Dermis blood vessel endothelial cell (primary cell): ENCODE results near the gene SDCBP2. TPM values are rescaled to one million over a fixed set of nuclear protein-coding genes. Genes with fewer than 3 reads are reported as not detected.

Experiments
- DNase-seq: peaks from one replicate; pipeline ENCODE4 v3.0.0; 2010
- total RNA-seq: library from RNA; depleted of rRNA; stranded (reverse); fragments of >200 nt; gene quantifications from 2 replicates; pipeline ENCODE4 v1.2.3, GENCODE V29; 2014

Gene SDCBP2
- 4.6 and 6.0 TPM in 2 replicates for total RNA-seq

GRCh38 chr20:1328680-1329330, at the start of gene SDCBP2:
TSS of gene SDCBP2 (minus strand) at chr20:1329139. CDS start at chr20:1320416, 8,723 bp downstream.
- DNase-seq: no peak

GRCh38 chr20:1378735-1379125, 49.8 kb upstream of the SDCBP2 start:
- no peak for DNase-seq

- peak; percentile 65 for DNase-seq
Measured at GRCh38 chr20:1377984-1378734, 49.2 kb upstream of the SDCBP2 start.

- no peak for DNase-seq
Measured at GRCh38 chr20:1377341-1377871, 48.5 kb upstream of the SDCBP2 start.

DNA sequence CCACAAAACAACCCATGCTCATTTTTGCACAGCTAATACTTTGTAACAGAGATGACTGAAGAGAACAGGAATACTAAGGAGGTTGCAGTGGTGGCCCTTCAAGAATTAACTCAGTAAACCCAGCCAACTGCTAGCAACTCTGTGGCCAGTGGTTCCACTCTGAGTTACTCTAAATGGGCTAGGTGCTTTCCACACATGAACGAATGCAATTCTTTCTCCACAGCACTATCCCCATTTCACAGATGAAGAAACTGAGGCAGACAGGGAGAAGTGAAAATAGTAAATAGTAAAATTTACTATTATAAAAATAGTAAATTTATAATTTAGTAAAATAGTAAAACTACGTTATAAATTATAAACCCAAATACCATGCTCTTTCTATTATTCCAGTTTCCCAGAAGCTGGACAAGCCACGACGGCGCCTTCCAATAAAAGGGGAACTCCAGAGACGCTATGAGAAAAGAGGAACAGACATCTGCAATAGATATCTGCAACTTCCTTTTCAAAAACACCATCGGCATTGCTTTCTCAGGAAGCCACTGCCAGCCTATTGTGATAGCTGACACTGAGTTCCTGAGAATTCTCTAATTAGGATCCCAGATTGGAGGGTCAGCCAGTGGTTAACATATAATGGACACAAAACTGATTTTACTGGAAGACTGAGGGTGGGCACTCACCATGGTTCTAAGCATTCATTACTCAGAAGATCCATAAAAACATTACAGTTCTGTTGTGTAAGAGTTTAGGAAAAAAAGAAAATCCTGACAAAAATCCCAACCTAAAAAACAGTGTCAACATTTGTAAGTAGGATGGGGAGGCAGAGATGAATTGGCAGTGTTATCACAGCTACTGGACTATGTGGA, 47.7 kb upstream of the SDCBP2 start:
- peak; percentile 71 for DNase-seq

- no peak for DNase-seq
Measured at GRCh38 chr20:1376007-1376406, 47.1 kb upstream of the SDCBP2 start.

GRCh38 chr20:1375515-1375914, 46.6 kb upstream of the SDCBP2 start:
- DNase-seq: peak; percentile 62

DNA sequence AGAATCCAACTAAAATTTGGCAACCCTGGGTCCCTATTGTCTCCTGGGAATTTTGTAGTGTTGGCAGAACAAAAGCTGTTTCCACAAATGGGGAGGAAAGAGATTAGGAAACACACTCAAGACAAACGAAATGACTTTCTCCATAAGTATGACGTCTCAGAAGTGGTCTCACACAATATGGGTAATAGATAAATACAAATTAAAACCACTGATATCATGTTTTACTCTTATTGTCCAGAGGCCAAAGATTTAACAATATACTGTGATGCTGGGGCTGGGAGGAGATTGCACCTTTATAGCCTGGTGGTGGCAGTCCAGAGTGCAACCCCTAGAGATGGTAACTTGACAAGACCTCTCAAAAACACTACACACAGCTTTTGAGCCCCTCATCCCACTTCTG, 45.3 kb upstream of the SDCBP2 start:
- peak; percentile 73 for DNase-seq

- peak; percentile 64 for DNase-seq
Measured at GRCh38 chr20:1373614-1374013, 44.7 kb upstream of the SDCBP2 start.

DNA sequence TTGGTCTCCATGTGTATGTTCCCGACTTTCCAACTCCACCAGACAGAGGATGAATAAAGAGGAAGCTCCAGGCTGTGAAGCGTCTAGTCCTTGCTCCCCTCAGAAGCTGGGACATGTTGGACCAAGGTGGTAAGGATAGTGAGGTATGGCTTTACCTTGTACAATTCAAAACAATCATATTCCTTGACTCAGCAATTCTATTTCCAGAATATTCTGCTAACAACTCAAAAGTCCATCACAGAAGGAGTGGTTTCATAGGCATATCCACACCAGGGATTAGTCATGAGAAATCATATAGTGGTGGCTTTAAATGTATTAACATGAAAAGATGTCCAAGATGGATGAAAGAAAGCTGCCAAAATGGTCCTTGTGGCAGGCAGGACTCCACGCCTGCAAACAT, 44.1 kb upstream of the SDCBP2 start:
- DNase-seq: no peak

DNA sequence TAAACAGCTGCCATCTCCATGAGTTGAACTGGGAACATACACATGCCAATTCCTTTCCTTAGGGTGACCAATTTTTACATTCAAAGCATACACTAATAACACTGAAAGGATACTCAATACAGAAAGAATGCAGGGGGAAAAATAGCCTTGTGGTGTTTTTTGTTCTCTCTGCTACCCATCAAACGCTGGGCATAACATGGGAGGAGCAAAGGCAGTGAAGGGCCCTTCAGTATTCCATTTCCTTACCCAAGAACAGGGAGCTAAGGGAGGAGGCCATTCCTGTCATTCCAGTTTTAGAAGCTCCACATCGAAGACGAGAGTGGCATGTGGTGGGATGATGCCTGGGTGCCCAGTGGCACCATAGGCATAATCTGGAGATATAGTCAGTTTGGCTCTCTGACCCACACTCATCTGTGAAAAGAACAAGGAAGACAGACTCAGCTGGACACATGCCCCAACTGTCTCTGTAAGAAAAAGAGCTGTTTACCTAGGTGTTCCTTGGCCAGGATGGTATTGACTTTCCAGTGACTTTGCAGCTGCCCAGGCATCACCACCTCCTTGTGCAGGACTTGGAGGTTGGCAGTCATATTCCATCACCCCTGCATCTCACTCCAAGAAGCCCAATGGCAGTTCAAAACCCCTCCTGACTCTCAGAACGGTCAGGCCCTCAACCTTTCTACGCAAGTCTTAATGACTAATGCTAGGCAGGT, 43.0 kb upstream of the SDCBP2 start:
- DNase-seq: no peak

GRCh38 chr20:1371202-1371782, 42.4 kb upstream of the SDCBP2 start:
- no peak for DNase-seq

GRCh38 chr20:1370548-1371110, 41.7 kb upstream of the SDCBP2 start:
- no peak for DNase-seq

- DNase-seq: no peak
Measured at GRCh38 chr20:1369970-1370369, 41.0 kb upstream of the SDCBP2 start.

DNA sequence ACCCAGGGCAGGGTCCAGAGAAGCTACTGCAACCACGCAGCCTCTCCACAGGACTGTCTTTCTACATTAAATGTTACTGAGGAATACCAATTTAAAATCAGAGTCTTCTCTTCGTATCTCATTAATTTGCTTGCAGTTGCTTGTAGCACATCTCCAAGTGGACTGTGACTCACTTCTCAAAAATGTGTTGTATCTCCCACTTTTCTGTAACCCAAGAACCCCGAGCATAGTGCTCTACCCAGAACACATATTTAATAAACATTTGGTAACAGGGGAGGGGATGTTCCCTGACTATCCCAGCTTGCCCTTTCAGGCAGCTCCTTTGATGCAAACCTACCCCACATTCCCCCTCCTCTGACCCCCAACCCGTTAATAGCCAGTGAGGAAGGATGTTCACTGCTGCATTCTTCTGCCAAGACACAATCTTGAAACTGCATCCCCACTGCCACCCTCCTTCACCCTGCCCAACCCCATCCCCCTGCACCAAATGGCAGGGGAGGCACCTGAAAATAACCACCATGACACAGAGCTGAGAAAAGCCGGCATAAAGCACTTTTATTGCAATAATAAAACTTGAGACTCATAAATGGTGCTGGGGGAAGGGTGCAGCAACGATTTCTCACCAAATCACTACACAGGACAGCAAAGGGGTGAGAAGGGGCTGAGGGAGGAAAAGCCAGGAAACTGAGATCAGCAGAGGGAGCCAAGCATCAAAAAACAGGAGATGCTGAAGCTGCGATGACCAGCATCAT, 39.7 kb upstream of the SDCBP2 start:
- DNase-seq: no peak

DNA sequence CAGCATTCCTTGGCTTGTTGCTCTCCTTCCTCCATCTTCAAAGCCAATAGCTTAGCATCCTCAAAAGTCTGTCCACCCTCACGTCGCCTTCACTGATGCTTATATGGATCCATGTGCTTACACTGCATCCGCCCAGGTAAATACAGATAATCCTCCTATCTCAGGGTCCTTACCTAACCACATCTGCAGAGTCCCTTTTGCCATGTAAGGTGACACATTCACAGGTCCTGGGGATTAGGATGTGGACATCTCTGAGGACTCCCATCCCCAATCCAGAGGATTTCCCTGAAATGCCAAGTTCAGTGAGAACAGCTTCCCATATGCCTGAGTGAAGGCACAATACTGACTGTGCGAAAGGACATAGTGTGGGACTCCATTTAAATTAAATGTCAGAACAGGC, 38.5 kb upstream of the SDCBP2 start:
- no peak for DNase-seq

DNA sequence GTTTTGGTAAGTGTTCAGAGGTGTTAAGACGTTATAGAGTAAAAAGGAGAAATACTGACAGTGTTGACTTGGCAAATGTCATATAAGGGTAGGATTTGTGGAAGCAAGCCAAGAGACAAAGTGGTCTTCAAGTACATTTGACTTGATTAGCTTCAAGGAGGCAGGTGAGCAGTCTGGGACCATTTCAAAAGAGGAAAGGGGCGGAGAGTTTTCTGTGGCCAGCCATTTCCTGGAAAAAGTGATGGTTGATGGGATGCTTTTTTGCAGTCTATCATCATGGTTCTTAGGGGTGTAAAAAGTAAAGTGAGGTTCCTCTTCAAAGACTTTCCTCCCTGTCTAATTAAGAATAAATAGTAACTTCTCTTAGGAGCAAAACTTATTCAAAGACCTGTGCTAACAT, 35.2 kb upstream of the SDCBP2 start:
- no peak for DNase-seq

DNA sequence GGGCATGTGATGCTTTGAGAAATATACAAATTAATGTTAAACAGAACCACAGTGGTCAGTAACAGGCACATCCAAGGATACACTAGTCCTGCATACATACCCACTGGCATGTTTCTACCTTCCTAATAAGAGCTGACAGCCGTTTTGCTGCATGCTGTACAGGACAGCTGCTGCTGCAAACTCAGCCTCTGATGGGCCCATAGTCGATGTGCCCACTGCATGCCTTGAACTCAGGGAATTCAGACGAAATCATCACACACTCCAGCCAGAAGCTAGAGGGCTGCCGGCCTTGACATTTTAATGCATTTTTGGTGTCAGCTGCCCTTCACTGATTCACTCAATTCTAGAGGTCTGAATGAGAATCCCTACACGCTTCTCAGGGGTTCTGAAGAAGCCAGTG, 34.6 kb upstream of the SDCBP2 start:
- no peak for DNase-seq

DNA sequence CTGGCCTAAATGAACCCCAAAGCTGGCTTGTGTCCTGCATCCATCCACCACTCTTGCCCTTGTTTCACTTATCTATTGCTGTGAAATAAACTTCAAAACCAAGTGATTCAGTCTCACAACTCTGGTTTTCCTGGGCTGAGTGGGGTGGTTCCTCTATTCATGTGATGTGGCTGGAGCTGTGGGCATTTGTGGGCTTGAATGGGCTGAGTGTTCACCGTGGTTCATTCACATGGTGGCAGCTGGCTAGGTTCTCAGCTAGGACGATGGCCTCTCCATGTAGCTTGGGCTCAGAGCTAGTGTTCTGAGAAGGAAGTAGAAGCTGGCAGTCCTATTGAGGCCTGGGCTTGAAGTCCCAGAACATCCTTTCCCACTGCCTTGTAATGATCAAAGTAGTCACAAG, 33.5 kb upstream of the SDCBP2 start:
- no peak for DNase-seq

DNA sequence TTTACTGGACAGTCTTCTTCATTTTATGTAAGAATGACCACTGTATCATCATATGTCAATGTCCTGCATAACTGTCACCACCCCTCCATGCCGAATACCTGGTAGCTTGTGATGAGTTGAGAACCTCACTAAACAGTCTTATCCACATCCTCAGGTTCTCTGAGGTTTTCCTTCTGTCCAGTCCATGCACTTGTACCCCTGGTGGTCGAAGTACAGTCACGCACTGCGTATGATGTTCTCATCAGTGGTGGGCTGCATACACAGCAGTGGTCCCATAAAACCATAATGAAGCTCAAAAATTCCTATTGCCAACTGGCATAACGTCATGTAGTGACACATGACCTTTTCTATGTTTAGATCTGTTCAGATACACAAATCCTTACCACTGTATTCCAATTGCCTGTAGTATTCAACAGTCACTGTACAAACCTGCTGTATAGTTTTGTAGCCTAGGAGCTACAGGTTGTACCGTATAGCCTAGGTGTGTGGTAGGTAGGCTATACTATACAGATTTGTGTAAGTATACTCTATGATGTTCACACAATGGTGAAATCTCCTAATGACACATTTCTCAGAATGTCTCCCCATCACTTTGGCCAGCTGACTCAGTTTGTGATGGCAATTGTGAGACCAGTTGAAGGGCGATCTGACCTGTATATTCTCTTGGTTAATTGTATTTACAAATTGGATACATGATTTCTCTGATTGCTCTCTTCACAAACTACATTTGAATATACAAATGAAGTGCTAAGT, 31.3 kb upstream of the SDCBP2 start:
- DNase-seq: no peak
